Measurements from ENCODE around the gene PCYT1B.

The PCYT1B gene

DNA sequence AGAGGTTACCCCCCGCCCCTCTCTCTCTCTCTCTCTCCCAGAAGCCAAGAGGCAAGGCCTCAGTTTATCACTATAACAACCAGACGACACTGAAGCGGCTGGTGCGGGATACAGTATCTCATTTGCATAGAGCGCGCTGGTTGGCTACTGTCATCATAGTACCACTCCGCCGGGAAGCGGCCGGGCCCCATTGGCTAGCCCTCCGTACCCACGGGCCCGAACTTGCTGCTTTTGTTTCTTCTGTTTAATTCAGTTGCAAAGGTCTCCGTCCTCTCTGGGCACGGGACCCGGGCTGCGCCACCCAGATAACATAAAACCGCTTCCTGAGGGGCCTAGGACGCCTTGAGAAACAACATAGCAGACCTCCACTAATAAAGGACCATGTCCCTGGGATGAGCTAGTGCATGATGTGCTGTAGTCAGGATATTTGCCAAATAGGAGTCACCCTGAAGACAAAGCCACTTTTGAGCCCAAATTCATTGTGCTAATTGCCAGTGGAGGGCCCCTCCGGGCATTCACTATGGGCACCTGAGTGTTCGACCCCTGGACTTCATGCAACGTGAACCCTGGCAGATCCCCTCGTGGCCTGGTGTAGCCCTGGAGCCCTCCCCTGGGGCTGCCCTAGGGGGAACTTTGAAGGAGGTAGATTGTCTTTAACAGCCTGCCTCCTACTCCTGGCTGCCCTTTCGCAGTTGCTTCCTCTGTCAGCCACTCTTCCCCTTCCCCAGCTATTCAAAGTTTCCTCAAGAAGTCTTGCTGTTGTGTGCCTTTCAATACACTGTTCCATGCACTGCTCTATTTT, at the start of gene PCYT1B:
Gene PCYT1B (minus strand): TSS at position 91 of the 802 bp plus-strand sequence. CDS start 242 bp downstream, outside the sequence.
- peak; percentile 58 for DNase-seq (ENCODE audit: low read depth)
- TF ChIP-seq, protein P1, sequence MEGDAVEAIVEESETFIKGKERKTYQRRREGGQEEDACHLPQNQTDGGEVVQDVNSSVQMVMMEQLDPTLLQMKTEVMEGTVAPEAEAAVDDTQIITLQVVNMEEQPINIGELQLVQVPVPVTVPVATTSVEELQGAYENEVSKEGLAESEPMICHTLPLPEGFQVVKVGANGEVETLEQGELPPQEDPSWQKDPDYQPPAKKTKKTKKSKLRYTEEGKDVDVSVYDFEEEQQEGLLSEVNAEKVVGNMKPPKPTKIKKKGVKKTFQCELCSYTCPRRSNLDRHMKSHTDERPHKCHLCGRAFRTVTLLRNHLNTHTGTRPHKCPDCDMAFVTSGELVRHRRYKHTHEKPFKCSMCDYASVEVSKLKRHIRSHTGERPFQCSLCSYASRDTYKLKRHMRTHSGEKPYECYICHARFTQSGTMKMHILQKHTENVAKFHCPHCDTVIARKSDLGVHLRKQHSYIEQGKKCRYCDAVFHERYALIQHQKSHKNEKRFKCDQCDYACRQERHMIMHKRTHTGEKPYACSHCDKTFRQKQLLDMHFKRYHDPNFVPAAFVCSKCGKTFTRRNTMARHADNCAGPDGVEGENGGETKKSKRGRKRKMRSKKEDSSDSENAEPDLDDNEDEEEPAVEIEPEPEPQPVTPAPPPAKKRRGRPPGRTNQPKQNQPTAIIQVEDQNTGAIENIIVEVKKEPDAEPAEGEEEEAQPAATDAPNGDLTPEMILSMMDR (IDR thresholded peaks at IDR 0.05; ENCODE audit: low read length, missing control alignments) = no peak
- H3K4me3 ChIP-seq (replicated peaks; ENCODE audit: low read depth, low read length) = peak within 1 kb of the TSS; percentile 27

DNA sequence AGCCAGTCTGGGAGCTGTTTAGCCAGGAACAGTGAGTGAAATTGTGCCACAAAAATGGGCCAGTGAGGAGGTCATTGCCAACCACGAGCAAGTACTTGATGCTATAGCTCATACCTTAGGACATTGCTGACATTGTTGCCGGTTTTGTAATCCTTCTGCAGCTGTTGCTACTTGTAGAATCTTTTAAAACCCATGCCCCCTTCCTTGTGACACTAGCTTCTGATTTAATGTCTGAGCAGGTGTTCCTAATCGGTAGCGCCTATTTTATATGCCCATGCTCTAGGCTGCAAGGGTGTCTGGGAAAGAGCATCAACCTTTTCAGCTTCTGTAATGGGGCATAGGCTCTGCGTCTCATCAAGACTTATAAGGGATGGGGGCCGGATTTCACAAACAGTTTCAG, 49.1 kb upstream of the PCYT1B start:
- no peak for DNase-seq (ENCODE audit: low read depth)
- TF ChIP-seq, protein P1 (IDR thresholded peaks at IDR 0.05; ENCODE audit: low read length, missing control alignments) = no peak
- H3K4me3 ChIP-seq (replicated peaks; ENCODE audit: low read depth, low read length) = no peak overlapping the region

DNA sequence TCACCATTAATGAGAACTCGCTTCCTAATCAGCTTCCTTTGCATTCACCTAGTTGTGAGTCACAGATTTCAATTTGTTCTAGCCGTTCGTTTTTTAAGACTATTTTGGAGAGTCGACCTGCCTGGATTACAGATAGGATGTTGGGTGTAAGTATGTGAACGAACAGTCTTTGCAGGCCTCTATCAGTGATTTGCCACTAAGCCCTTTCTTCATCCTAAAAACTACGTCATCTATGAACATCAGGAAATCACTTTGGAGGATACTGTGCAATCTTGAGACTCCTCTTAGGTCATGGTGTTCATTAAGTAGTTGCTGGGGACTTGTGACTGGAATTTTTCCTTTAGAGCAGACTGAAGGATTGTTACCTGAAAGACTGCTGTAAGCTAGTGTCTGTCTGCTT, 47.7 kb upstream of the PCYT1B start:
- peak overlapping the region; percentile 79 for H3K4me3 ChIP-seq (replicated peaks; ENCODE audit: low read depth, low read length)
- DNase-seq (ENCODE audit: low read depth) = peak; percentile 4

DNA sequence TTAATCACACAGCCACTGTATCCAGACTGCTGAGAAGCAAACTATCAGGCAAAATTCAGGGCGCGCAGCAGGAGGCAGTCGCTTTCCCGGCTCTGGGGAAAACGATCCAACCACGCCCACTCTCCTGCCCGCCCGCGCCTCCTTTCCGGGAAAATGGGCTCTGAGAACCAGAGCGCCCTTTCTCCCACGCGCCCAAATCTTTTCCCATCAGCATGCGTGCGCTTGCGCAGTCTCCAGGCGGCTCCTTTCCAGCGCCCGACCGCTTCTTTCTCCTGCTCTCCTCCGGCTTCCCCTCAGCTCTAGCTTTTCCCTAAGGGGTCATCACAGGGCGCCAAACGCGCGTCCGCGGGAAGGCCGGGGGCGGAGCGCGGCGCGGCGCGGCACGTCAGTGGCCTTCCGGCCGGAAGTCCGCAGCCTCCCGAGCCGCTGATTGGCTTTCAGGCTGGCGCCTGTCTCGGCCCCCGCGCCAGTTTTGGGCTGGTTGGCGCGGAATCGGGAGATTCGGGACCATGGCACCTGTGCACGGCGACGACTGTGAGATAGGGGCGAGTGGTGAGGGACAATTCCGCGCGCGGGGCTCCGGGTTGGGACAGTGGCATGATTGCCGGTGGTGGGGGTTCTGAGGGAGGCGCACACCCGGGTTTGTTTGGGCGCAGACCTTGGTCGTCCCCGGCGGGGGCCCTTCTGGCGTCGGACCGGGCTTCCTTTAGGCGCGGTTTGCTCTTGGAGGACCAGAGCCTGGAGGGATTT, 46.5 kb upstream of the PCYT1B start, which contains the start of gene POLA1:
Gene POLA1 (plus strand): TSS at position 466 of the 750 bp plus-strand sequence. CDS start 44 bp downstream, at position 510.
- DNase-seq (ENCODE audit: low read depth) = peak; percentile 97
- TF ChIP-seq, protein P1 (IDR thresholded peaks at IDR 0.05; ENCODE audit: low read length, missing control alignments) = peak; percentile 38
- peak within 1 kb of the TSS; percentile 79 for H3K4me3 ChIP-seq (replicated peaks; ENCODE audit: low read depth, low read length)

More for the DNA sequence above, 47.7 kb upstream of the PCYT1B start:
- TF ChIP-seq, protein P1 (IDR thresholded peaks at IDR 0.05; ENCODE audit: low read length, missing control alignments) = no peak

DNA sequence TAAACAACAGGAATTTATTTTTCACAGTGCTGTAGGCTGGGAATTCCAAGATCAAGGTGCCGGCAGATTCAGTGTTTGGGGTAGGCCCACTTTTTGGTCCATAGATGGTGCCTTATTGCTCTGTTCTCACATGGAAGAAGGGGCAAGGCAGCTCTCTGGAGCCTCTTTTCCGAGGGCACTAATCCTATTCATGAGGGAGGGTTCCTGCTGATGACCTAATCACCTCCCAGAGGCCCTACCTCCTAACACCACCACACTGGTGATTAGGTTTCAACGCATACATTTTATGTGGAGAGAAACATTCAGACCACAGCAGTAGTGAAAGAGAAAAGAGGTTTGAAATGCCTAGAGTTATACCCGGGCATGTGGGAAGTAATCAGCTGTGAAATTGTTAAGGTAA, 45.2 kb upstream of the PCYT1B start:
- no peak overlapping the region for H3K4me3 ChIP-seq (replicated peaks; ENCODE audit: low read depth, low read length)
- TF ChIP-seq, protein P1 (IDR thresholded peaks at IDR 0.05; ENCODE audit: low read length, missing control alignments) = no peak
- DNase-seq (ENCODE audit: low read depth) = no peak

DNA sequence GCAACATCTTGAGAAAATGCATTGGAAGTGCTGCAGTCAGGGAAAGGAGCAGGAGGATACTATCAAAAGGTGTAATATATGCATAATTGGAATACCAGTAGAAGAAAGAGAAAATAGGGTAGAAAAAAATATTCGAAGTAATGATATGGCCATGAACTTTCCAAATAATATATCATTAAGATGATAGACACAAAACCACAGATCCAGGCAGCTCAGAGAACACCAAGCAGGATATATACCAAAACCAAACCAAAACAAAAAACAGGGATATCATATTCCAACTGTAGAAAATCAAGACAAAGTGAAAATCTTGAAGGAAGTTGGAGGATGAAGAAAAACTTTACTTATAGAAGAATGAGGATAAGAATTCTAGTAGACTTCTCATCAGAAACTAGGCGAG, 36.9 kb upstream of the PCYT1B start:
- TF ChIP-seq, protein P1 (IDR thresholded peaks at IDR 0.05; ENCODE audit: low read length, missing control alignments) = no peak
- no peak for DNase-seq (ENCODE audit: low read depth)
- H3K4me3 ChIP-seq (replicated peaks; ENCODE audit: low read depth, low read length) = no peak overlapping the region

All from fibroblast of pulmonary artery (primary cell).